Measurements from ENCODE around the gene ITPR3. TPM values are rescaled to one million over a fixed set of nuclear protein-coding genes. Genes with fewer than 3 reads are reported as not detected.

Gene ITPR3
- total RNA-seq, 4 donors from 2014 or later = 161 to 265 (median 197) TPM

GRCh38 chr6:33589392-33589730 is 31.8 kb upstream of the ITPR3 start:
- H3K4me3 ChIP-seq (ENCODE audit: low read depth, poor library complexity, severe bottlenecking) = no peak overlapping the region
- intact Hi-C loops (cut with DNase I; ENCODE audit: low total_unique reads) = loop anchor here (5.0 kb wide), 1 partner anchor 113 kb away; no protein-coding TSS in a partner anchor
- TF ChIP-seq POLR2A (IDR thresholded peaks at IDR 0.05) = no peak
- TF ChIP-seq, protein P1, sequence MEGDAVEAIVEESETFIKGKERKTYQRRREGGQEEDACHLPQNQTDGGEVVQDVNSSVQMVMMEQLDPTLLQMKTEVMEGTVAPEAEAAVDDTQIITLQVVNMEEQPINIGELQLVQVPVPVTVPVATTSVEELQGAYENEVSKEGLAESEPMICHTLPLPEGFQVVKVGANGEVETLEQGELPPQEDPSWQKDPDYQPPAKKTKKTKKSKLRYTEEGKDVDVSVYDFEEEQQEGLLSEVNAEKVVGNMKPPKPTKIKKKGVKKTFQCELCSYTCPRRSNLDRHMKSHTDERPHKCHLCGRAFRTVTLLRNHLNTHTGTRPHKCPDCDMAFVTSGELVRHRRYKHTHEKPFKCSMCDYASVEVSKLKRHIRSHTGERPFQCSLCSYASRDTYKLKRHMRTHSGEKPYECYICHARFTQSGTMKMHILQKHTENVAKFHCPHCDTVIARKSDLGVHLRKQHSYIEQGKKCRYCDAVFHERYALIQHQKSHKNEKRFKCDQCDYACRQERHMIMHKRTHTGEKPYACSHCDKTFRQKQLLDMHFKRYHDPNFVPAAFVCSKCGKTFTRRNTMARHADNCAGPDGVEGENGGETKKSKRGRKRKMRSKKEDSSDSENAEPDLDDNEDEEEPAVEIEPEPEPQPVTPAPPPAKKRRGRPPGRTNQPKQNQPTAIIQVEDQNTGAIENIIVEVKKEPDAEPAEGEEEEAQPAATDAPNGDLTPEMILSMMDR (IDR thresholded peaks at IDR 0.05) = no peak
- WGBS, 2 donors = 55 to 72% methylated on average over 3 to 4 of the region's 4 CpGs
- no peak for DNase-seq (ENCODE audit: low spot score in 2 of 2)

- WGBS, 2 donors = 22 to 35% methylated on average over 9 of the region's 9 CpGs
- intact Hi-C loops (cut with DNase I; ENCODE audit: low total_unique reads) = loop anchor here (5.0 kb wide), 1 partner anchor 112 kb away; no protein-coding TSS in a partner anchor
- TF ChIP-seq, protein P1 (IDR thresholded peaks at IDR 0.05) = peak in 1 of 3 donors; percentile 40
- no peak for TF ChIP-seq POLR2A (IDR thresholded peaks at IDR 0.05)
- H3K4me3 ChIP-seq (ENCODE audit: low read depth, poor library complexity, severe bottlenecking) = no peak overlapping the region
- DNase-seq (ENCODE audit: low spot score in 2 of 2) = no peak
Measured at GRCh38 chr6:33589731-33590530, 31.2 kb upstream of the ITPR3 start.

GRCh38 chr6:33590531-33591198 is 30.5 kb upstream of the ITPR3 start:
- intact Hi-C loops (cut with DNase I; ENCODE audit: low total_unique reads) = no loop called here
- H3K4me3 ChIP-seq (ENCODE audit: low read depth, poor library complexity, severe bottlenecking) = no peak overlapping the region
- 49 to 54% methylated on average over 14 of the region's 15 CpGs for WGBS, 2 donors
- TF ChIP-seq, protein P1 (IDR thresholded peaks at IDR 0.05) = no peak
- no peak for DNase-seq (ENCODE audit: low spot score in 2 of 2)

DNA sequence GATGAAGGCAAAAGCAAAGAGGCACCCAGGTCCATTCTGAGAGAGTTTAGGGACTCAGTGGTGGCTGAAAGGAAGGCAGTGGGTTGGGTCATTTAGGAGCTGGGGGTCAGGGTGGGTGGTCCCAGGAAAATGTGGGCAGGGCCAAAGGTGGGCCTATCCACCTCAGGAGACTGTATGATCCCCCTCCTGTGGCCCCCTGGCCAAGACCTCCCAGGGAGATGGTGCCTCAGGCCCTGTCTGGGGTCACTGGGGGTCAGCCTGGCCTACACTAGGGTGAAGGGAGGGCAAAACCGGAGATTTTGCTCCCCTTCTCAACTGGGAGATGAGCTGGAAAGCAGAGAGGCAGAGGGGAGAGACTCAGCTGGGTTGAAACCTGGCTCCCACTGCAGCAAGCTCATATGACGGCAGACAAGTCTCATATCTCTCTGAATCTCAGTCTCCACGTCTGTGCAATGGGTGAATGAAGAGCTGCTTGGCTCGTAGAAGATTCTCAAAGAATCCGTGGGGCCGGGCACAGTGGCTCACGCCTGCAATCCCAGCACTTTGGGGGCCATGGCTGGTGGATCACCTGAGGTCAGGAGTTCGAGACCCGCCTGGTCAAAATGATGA is 29.6 kb upstream of the ITPR3 start:
- 95 to 98% methylated on average over 9 of the region's 9 CpGs for WGBS, 2 donors
- no peak overlapping the region for H3K4me3 ChIP-seq (ENCODE audit: low read depth, poor library complexity, severe bottlenecking)
- DNase-seq (ENCODE audit: low spot score in 2 of 2) = no peak
- TF ChIP-seq, protein P1 (IDR thresholded peaks at IDR 0.05) = no peak
- no peak for TF ChIP-seq POLR2A (IDR thresholded peaks at IDR 0.05)
- intact Hi-C loops (cut with DNase I; ENCODE audit: low total_unique reads) = no loop called here

GRCh38 chr6:33592280-33592594 is 28.9 kb upstream of the ITPR3 start:
- intact Hi-C loops (cut with DNase I; ENCODE audit: low total_unique reads) = no loop called here
- TF ChIP-seq POLR2A (IDR thresholded peaks at IDR 0.05) = no peak
- TF ChIP-seq, protein P1 (IDR thresholded peaks at IDR 0.05) = no peak
- no peak for DNase-seq (ENCODE audit: low spot score in 2 of 2)
- no peak overlapping the region for H3K4me3 ChIP-seq (ENCODE audit: low read depth, poor library complexity, severe bottlenecking)
- 82 to 87% methylated on average over 7 of the region's 7 CpGs for WGBS, 2 donors

Data from lower leg skin (tissue), 4 donors.